Tibial nerve (tissue), 3 donors: ENCODE measurements around the gene FBXO44.

Experiments used
- CTCF ChIP-seq, 5 experiments: fragments of 200-600 bp in 3 of 5; fragments of 450-650 bp in 2 of 5; sonication (generic) in 3 of 5; IDR thresholded peaks; one replicate each; pipeline ENCODE4 v1.5.1; 2016 to 2019; ENCODE audit warnings: antibody characterized with exemption in 5 of 5, mild to moderate bottlenecking in 3 of 5, moderate library complexity in 2 of 5
- POLR2A ChIP-seq, 2 donors: fragments of 450-650 bp; IDR thresholded peaks; one replicate each; pipeline ENCODE4 v1.6.1; 2017; ENCODE audit warnings: antibody characterized with exemption in 2 of 2, mild to moderate bottlenecking in 2 of 2, moderate library complexity in 2 of 2

GRCh38 chr1:11611638-11612327, 42.9 kb upstream of the FBXO44 start:
- TF ChIP-seq POLR2A (IDR thresholded peaks at IDR 0.05) = no peak
- no peak for TF ChIP-seq CTCF (IDR thresholded peaks at IDR 0.05)
